SK-N-DZ (cell line): Measurements from ENCODE around the gene NTF3.

Source experiments
- DNase-seq: peaks from one replicate; pipeline ENCODE4 v3.0.0-alpha.2; 2015; ENCODE audit warnings: low spot score

The NTF3 gene

GRCh38 chr12:5487948-5488625, 56.2 kb downstream of the NTF3 start:
- no peak for DNase-seq

- no peak for DNase-seq
These were observed 56.7 kb downstream of the NTF3 start for GRCh38 chr12:5488626-5488955.

GRCh38 chr12:5489017-5489416, 57.1 kb downstream of the NTF3 start:
- no peak for DNase-seq

GRCh38 chr12:5489760-5490406, 58.0 kb downstream of the NTF3 start:
- DNase-seq, result no peak

GRCh38 chr12:5492562-5492961, 60.7 kb downstream of the NTF3 start:
- DNase-seq, result no peak

- DNase-seq, result no peak
These were observed 61.1 kb downstream of the NTF3 start for GRCh38 chr12:5493018-5493417.

GRCh38 chr12:5494343-5494742, 62.4 kb downstream of the NTF3 start:
- no peak for DNase-seq

DNA sequence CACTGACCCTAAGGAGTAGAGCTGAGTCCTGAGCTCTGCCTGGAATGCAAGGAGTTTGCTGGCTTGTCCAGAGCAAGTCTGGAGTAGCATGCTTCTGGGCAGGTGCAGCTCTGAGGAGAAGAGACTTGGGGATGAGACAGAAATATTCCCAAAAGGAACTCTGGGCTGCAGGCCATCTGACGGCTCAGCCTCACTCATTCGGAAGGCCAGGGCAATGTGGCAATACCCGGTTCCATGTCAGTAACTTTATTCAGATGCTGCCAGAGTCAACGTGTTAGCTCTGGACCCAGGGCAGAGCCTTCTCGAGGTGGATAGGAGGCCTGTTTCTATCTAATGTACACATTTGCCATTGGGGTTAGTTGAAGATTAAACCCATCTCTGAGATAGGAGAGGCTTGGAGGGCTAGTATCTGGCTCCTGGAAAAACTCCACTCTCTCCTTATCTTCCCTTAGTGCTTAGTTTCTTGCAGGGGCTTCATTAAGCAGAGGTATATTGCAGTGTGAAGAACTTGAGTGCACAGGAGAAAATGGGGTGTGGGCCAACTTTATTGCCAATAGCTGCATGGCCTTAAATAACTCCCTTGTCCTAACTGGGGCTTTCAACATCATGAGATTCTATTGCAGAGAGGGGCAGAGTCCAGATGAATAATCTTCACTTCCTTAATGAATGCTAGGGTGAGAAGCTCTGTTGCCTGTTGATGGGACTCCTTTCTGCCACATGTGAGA, 65.6 kb downstream of the NTF3 start:
- DNase-seq, result no peak

GRCh38 chr12:5498076-5498475, 66.2 kb downstream of the NTF3 start:
- DNase-seq, result no peak

DNA sequence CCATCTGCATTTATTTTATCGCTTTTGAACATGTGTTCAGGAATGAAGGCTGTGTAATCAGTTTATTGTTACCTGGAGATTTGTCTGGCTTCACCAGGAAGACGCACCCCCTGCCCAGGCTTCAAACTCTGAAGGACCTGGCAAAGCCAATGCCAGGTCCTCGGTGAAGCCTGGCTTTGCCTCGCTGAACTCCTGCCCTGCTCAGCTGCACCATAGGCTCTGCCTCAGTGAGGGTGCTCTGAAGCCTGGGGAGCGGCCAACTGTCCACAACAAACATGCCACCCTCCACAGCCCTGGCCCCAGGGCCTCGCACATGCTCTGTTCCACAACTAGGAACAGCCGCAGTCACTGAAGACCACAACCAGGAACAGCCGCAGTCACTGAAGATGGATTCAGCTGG, 66.9 kb downstream of the NTF3 start:
- DNase-seq, result no peak

DNA sequence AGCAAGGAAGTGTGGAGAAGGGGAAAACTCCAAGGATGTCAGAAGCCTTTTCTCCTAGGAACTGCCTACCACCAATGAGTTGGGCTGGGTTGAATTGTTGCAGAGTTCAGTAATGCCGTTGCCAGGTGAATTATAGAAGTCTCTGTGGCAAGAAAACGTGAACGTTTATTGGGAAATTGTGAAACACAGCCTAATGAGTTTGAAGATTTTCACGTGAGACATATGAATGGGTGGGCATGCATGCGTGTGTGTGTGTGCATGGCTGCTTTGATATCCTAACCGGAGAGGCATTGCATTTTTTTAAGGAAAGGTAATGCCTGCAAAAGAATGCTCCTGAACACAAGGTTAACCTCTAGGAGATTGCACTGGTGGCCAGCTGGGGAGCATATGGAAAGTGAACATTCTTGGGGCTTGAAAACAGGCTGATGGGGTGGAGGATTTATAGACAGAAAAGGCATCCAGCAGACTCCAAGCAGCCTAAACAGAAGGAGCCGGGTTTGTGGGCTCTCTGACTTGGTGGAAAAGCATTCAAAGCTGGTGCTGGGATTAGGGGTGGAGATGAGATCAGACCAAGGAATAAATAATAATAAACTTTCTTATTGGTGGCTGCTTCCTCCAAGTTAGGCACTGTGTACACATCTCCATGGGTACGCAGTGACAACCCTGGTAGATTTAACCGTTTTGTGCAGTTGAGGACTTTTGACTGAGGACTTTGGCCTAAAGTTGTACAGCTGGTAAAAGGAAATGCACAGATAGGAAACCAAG, 67.8 kb downstream of the NTF3 start:
- DNase-seq, result no peak

DNA sequence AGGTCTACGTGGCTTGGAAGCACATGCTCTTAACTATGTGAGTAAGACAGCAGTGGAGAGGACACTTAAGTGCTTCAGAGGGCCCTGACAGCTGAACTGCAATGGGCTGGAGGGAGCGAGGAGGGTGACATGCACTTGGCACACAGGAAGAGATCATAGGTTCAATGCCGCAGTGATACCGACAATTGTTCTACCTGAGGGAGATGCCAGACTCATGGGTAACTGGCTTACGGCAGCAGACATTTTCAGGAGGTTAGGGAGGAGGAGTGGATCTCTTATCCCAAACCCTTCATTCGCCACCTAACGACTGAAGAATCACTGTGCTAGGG, 68.4 kb downstream of the NTF3 start:
- no peak for DNase-seq

DNA sequence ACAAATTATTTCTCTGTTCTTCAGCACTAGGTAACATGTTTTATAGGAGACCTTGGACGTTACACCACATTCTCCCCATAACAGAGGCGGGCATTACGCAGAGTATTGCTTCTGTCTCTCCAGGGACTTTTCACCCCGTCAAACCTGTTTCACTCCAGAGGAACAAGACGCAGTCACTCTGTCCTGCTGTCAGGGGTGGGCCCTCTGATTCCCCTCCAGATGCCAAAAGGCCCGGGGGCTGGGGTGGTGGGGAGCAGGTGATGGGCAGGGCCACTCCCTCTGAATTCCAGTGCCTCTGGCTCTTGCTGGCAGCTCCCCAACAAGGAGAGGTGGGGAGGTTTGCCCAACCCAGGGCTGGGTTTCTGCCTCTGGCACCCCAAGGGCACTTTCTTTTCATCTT, 71.9 kb downstream of the NTF3 start:
- DNase-seq, result no peak

DNA sequence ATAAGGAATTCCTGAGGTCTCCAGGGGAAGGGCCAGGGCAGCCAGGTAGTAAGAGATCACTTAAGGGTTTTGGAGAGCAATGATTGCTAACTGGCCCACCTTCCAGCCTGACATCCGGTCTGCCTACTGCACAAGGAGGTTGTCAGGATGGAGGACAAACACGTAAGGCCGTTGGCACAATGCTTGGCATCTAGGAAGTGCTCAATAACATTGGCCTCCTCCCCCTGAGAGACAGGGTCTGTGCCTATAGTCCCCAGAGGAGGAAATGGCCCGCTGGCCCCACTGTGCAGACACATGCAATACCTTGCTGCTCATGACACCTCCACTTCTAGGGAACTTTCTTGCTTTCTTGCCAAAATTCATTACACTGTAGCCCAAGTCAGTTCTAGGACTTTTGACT, 73.2 kb downstream of the NTF3 start:
- DNase-seq, result no peak

- no peak for DNase-seq
These were observed 73.8 kb downstream of the NTF3 start for GRCh38 chr12:5505751-5506150.

DNA sequence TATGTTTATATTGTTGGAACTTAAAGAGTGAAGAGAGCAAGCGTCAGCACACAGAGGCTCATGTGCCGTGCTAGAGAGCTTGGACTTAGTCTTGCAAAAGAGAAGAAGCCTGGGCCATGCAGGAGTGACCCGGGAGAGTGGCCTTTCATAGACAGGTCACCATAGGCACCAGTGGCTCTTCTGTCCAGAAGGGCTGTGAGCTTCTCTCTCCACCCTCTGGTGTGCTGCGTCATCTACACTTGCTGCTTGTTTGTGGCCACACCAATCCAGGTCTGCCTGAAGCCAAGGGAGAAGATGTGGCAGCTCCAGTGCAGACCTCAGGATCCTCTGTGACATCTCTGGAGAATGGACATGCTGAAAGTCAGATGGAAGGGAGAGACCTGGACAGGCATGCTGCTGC, 74.4 kb downstream of the NTF3 start:
- DNase-seq, result no peak

- DNase-seq, result no peak
These were observed 74.9 kb downstream of the NTF3 start for GRCh38 chr12:5506821-5507231.

GRCh38 chr12:5507401-5507935, 75.6 kb downstream of the NTF3 start:
- DNase-seq, result no peak

DNA sequence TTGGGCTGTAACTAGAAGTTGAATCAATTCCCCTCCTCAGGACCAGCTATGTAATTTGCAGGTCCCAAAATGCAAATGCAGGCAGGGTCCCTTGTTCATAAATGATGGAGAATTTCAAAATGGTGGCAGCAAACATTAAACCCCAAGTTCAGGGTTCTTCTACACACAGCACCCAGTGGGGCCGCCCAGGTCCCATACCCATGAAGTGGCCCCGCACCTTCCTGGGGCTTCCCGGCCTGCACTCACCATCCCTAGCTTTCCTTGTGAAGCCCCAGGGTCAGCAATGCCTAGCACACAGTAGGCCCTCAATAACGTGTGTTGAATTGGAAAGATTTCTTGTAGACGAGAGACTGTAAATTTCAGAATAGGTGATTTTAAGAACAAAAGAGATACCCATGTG, 76.0 kb downstream of the NTF3 start:
- no peak for DNase-seq

DNA sequence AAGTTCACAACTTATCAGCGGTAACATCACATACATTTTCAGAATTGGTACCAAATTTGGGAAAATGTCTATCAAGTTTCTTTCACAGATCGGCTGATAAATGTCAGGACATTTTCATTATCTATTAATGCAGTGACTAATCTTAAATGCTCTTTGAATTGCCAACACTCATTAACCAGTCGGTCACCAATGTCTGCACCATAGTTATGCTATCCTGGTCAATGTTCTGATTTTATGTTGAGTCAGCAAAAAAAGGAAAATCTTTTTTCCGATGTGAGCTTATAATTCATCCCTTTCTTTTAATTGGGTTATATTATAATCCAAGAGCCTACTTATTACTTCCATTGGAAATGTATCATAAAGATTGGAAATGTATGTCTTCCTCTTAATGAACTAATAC, 77.2 kb downstream of the NTF3 start:
- DNase-seq, result no peak

GRCh38 chr12:5509557-5509956, 77.6 kb downstream of the NTF3 start:
- DNase-seq, result no peak

- DNase-seq, result no peak
These were observed 78.4 kb downstream of the NTF3 start for GRCh38 chr12:5510251-5510805.
